GM13977 (cell line): ENCODE results near the gene ZNF124.
"Not testable (repeated sequence)": the region's sequence is repeated elsewhere in the genome, so short reads cannot be mapped to it uniquely, and the experiment has no call there.

Experiments used
- DNase-seq: peaks from one replicate; pipeline ENCODE4 v3.0.0; 2012; ENCODE audit warnings: low spot score
- CTCF ChIP-seq: IDR thresholded peaks from 2 replicates; pipeline ENCODE4 v1.5.1; 2012; ENCODE audit warnings: mild to moderate bottlenecking, control low read depth; ENCODE audit not compliant: insufficient read depth; ENCODE audit errors: extremely low read depth, missing control alignments
- in situ Hi-C: fragments of 300-500 bp; cut with MboI; formaldehyde crosslinking; loops from one replicate; pipeline ENCODE4 v1.12.0; 2022; ENCODE audit warnings: low sequenced_read_pairs, low pct_unique_long_range_greater_than_20kb, mixed read lengths, inconsistent platforms; ENCODE audit not compliant: unreplicated experiment

ZNF124 gene

GRCh38 chr1:247175458-247175857 lies 3.6 kb upstream of the ZNF124 start:
- no peak for TF ChIP-seq CTCF
- in situ Hi-C loops, result no loop called here
- no peak for DNase-seq

- TF ChIP-seq CTCF, result no peak
- in situ Hi-C loops, result no loop called here
- no peak for DNase-seq
These were observed 1.6 kb upstream of the ZNF124 start for GRCh38 chr1:247173431-247173830.

GRCh38 chr1:247172996-247173395 lies 1.2 kb upstream of the ZNF124 start:
- no peak for TF ChIP-seq CTCF
- in situ Hi-C loops, result no loop called here
- no peak for DNase-seq

- in situ Hi-C loops, result not testable (repeated sequence)
These were observed 377 bp downstream of the ZNF124 start for GRCh38 chr1:247171443-247171842.

GRCh38 chr1:247165674-247166073 lies 6.1 kb downstream of the ZNF124 start:
- in situ Hi-C loops, result no loop called here
- no peak for TF ChIP-seq CTCF
- DNase-seq, result no peak

More at GRCh38 chr1:247171443-247171842, 377 bp downstream of the ZNF124 start:
- DNase-seq, result not testable (repeated sequence)

GRCh38 chr1:247164694-247165093 lies 7.1 kb downstream of the ZNF124 start:
- in situ Hi-C loops, result no loop called here

GRCh38 chr1:247156787-247157232 lies 15.0 kb downstream of the ZNF124 start:
- TF ChIP-seq CTCF, result no peak
- in situ Hi-C loops, result no loop called here
- DNase-seq, result no peak

More at GRCh38 chr1:247164694-247165093, 7.1 kb downstream of the ZNF124 start:
- DNase-seq, result no peak
- TF ChIP-seq CTCF, result no peak
